Measurements from ENCODE around the gene CCSER1.

Gene CCSER1

DNA sequence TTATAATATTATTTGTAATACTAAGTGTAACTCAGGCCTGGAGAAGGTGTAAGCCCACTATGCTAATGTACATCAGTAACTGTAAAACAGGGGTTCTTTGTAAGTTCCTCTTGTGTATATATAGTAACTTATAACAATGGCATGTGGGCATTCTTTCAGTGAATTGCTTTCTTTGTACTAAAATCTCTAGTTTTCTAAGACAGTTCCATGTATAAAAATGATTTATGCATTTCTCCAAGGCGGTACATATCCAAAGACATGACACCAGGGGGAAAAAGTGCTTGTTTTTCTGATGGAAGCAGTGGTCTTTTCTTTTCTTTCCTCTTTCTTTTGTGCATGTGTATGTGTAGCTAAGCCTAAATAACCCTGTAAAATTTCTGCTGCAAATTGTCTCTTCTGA is 1474.2 kb downstream of the CCSER1 start:
- no peaks in the 10 kb centered on the region for H3K9me2 ChIP-seq (replicated peaks; ENCODE audit: insufficient read depth, low read length)
- no peak overlapping the region for H3K27ac ChIP-seq (ENCODE audit: low read depth, low read length)
- H3K36me3 ChIP-seq (ENCODE audit: low read length): no peaks in the 10 kb centered on the region
- H3K4me3 ChIP-seq (ENCODE audit: insufficient read depth, low read length, poor library complexity, severe bottlenecking): no peak overlapping the region
- no peaks in the 10 kb centered on the region for H3K9me3 ChIP-seq (ENCODE audit: insufficient read depth, low read length)
- TF ChIP-seq, protein P1, sequence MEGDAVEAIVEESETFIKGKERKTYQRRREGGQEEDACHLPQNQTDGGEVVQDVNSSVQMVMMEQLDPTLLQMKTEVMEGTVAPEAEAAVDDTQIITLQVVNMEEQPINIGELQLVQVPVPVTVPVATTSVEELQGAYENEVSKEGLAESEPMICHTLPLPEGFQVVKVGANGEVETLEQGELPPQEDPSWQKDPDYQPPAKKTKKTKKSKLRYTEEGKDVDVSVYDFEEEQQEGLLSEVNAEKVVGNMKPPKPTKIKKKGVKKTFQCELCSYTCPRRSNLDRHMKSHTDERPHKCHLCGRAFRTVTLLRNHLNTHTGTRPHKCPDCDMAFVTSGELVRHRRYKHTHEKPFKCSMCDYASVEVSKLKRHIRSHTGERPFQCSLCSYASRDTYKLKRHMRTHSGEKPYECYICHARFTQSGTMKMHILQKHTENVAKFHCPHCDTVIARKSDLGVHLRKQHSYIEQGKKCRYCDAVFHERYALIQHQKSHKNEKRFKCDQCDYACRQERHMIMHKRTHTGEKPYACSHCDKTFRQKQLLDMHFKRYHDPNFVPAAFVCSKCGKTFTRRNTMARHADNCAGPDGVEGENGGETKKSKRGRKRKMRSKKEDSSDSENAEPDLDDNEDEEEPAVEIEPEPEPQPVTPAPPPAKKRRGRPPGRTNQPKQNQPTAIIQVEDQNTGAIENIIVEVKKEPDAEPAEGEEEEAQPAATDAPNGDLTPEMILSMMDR (IDR thresholded peaks at IDR 0.05; ENCODE audit: insufficient read depth, low read length, poor library complexity, severe bottlenecking): no peak
- TF ChIP-seq EZH2phosphoT487 (conservative IDR thresholded peaks at IDR 0.05; ENCODE audit: low read length): no peak
- no peaks in the 10 kb centered on the region for H3K27me3 ChIP-seq (ENCODE audit: low read length)
- no peak overlapping the region for H3K4me2 ChIP-seq (ENCODE audit: low read depth, low read length, poor library complexity, severe bottlenecking)
- H3F3A ChIP-seq (ENCODE audit: insufficient read depth): no peaks in the 10 kb centered on the region
- H3K9ac ChIP-seq (ENCODE audit: low read length): no peak overlapping the region
- H4K20me1 ChIP-seq (ENCODE audit: low read depth, low read length): no peaks in the 10 kb centered on the region
- no peak overlapping the region for H2AFZ ChIP-seq (ENCODE audit: low read depth, low read length, severe bottlenecking)
- H3K79me2 ChIP-seq (ENCODE audit: insufficient read depth, low read length): no peaks in the 10 kb centered on the region

DNA sequence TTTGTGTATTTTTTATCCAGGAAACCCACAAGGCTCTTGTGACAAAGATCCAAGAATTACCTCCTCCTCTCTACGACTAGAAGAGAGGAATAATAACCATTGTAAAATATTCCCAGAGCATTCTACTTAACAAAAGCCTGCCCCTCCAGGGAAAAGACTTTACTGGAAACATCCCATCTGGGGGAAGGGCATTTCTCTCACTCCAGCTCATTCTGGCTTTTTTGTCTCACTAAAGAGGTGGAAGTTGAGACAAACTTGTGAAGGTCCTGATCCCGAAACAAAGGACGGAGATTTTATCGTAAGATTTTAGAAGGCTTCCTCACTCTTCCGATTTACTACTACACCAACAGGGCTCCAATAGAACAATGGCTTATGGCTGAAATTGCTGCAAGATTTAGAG is 1484.6 kb downstream of the CCSER1 start:
- TF ChIP-seq, protein P1 (IDR thresholded peaks at IDR 0.05; ENCODE audit: insufficient read depth, low read length, poor library complexity, severe bottlenecking): no peak
- no peak for TF ChIP-seq EZH2phosphoT487 (conservative IDR thresholded peaks at IDR 0.05; ENCODE audit: low read length)
- Histone ChIP-seq H3F3A (ENCODE audit: insufficient read depth) (no peaks in the 10 kb centered on the region), H3K9me2 (replicated peaks; ENCODE audit: insufficient read depth, low read length) (no peaks in the 10 kb centered on the region), H4K20me1 (ENCODE audit: low read depth, low read length) (no peaks in the 10 kb centered on the region), H3K9ac (ENCODE audit: low read length) (no peak overlapping the region), H3K79me2 (ENCODE audit: insufficient read depth, low read length) (no peaks in the 10 kb centered on the region), H3K4me3 (ENCODE audit: insufficient read depth, low read length, poor library complexity, severe bottlenecking) (no peak overlapping the region), H3K4me2 (ENCODE audit: low read depth, low read length, poor library complexity, severe bottlenecking) (no peak overlapping the region), H3K9me3 (ENCODE audit: insufficient read depth, low read length) (no peaks in the 10 kb centered on the region), H3K27ac (ENCODE audit: low read depth, low read length) (no peak overlapping the region), H3K36me3 (ENCODE audit: low read length) (no peaks in the 10 kb centered on the region), H2AFZ (ENCODE audit: low read depth, low read length, severe bottlenecking) (no peak overlapping the region), H3K27me3 (ENCODE audit: low read length) (no peaks in the 10 kb centered on the region)

DNA sequence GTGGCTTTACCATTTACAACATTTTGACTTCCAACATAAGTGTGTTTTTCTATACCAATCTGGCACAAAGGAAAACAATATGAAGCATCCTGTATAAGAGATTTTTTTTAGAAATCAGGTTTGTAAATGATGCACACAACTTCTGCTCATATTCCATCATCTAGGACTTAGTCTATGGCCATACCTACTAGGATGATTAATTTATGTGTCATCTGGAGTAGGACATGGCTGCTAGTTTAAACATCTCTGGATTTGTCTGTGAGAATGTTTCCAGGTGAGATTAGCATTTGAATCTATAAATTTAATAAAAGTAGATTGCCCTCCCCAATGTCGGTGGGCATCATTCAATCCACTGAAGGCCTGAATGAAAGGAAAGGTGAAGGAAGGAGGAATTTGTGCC is 1493.8 kb downstream of the CCSER1 start:
- no peaks in the 10 kb centered on the region for H3F3A ChIP-seq (ENCODE audit: insufficient read depth)
- H3K9me2 ChIP-seq (replicated peaks; ENCODE audit: insufficient read depth, low read length): no peaks in the 10 kb centered on the region
- H3K36me3 ChIP-seq (ENCODE audit: low read length): no peaks in the 10 kb centered on the region
- TF ChIP-seq EZH2phosphoT487 (conservative IDR thresholded peaks at IDR 0.05; ENCODE audit: low read length): no peak
- TF ChIP-seq, protein P1 (IDR thresholded peaks at IDR 0.05; ENCODE audit: insufficient read depth, low read length, poor library complexity, severe bottlenecking): no peak
- no peak overlapping the region for H3K4me2 ChIP-seq (ENCODE audit: low read depth, low read length, poor library complexity, severe bottlenecking)
- H3K27me3 ChIP-seq (ENCODE audit: low read length): no peaks in the 10 kb centered on the region
- H3K4me3 ChIP-seq (ENCODE audit: insufficient read depth, low read length, poor library complexity, severe bottlenecking): no peak overlapping the region
- no peaks in the 10 kb centered on the region for H3K9me3 ChIP-seq (ENCODE audit: insufficient read depth, low read length)
- no peak overlapping the region for H2AFZ ChIP-seq (ENCODE audit: low read depth, low read length, severe bottlenecking)
- H3K79me2 ChIP-seq (ENCODE audit: insufficient read depth, low read length): no peaks in the 10 kb centered on the region
- no peaks in the 10 kb centered on the region for H4K20me1 ChIP-seq (ENCODE audit: low read depth, low read length)
- H3K27ac ChIP-seq (ENCODE audit: low read depth, low read length): no peak overlapping the region
- no peak overlapping the region for H3K9ac ChIP-seq (ENCODE audit: low read length)

Measured in SU-DHL-6 (cell line).